Trophoblast cell (in vitro differentiated cells and primary cell): ENCODE measurements around the gene MYO1B.

Source experiments
- DNase-seq, 2 donors: peaks; one replicate each; pipeline ENCODE4 v3.0.0-alpha.2; 2016
- H2AFZ ChIP-seq: 2 replicates; pipeline ENCODE4 v1.6.1; 2013; ENCODE audit warnings: low read length, moderate library complexity, mild to moderate bottlenecking; ENCODE audit not compliant: insufficient read depth, poor library complexity
- H2AK5ac ChIP-seq: 2 replicates; pipeline ENCODE4 v1.6.1; 2013; ENCODE audit warnings: mild to moderate bottlenecking, low read length
- H2BK120ac ChIP-seq: 2 replicates; pipeline ENCODE4 v1.6.1; 2013; ENCODE audit warnings: low read length, mild to moderate bottlenecking, moderate library complexity; ENCODE audit not compliant: insufficient read depth, poor library complexity
- H2BK12ac ChIP-seq: 2 replicates; pipeline ENCODE4 v1.6.1; 2013; ENCODE audit warnings: mild to moderate bottlenecking, low read length, moderate library complexity
- H2BK5ac ChIP-seq: 2 replicates; pipeline ENCODE4 v1.6.1; 2013; ENCODE audit warnings: low read length, low read depth, moderate library complexity, mild to moderate bottlenecking; ENCODE audit not compliant: poor library complexity
- H3K14ac ChIP-seq: 2 replicates; pipeline ENCODE4 v1.6.1; 2013; ENCODE audit warnings: mild to moderate bottlenecking, low read length
- H3K18ac ChIP-seq: 2 replicates; pipeline ENCODE4 v1.6.1; 2013; ENCODE audit warnings: mild to moderate bottlenecking, low read length
- H3K23ac ChIP-seq: 2 replicates; pipeline ENCODE4 v1.6.1; 2013; ENCODE audit warnings: low read length
- H3K27ac ChIP-seq: 2 replicates; pipeline ENCODE4 v1.5.1; 2013; ENCODE audit warnings: low read depth, mild to moderate bottlenecking, inconsistent platforms, low read length, moderate library complexity
- H3K27me3 ChIP-seq: 2 replicates; pipeline ENCODE4 v1.6.1; 2013; ENCODE audit warnings: inconsistent platforms, mild to moderate bottlenecking, low read length, moderate library complexity; ENCODE audit not compliant: insufficient read depth
- H3K36me3 ChIP-seq, 2 experiments: 1 replicate in 1 of 2; 2 replicates in 1 of 2; pipeline ENCODE4 v1.6.1; 2013; ENCODE audit warnings: low read length in 2 of 2, mild to moderate bottlenecking in 2 of 2, moderate library complexity in 1 of 2; ENCODE audit not compliant: insufficient read depth in 2 of 2, control insufficient read depth in 1 of 2
- H3K4ac ChIP-seq: 2 replicates; pipeline ENCODE4 v1.6.1; 2013; ENCODE audit warnings: low read depth, mild to moderate bottlenecking, low read length, moderate library complexity
- H3K4me1 ChIP-seq, 2 experiments: 1 replicate in 1 of 2; 2 replicates in 1 of 2; pipeline ENCODE4 v1.6.1; 2013; ENCODE audit warnings: low read length in 2 of 2, mild to moderate bottlenecking in 2 of 2, moderate library complexity in 1 of 2; ENCODE audit not compliant: insufficient read depth in 2 of 2, control insufficient read depth in 1 of 2
- H3K4me2 ChIP-seq: 2 replicates; pipeline ENCODE4 v1.6.1; 2013; ENCODE audit warnings: inconsistent platforms, mild to moderate bottlenecking, low read length, moderate library complexity
- H3K4me3 ChIP-seq: 2 replicates; pipeline ENCODE4 v1.5.1; 2013; ENCODE audit warnings: mild to moderate bottlenecking, low read depth, low read length, inconsistent platforms
- H3K79me1 ChIP-seq: one replicate; pipeline ENCODE4 v1.6.1; 2013; ENCODE audit warnings: low read length
- H3K79me2 ChIP-seq: 2 replicates; pipeline ENCODE4 v1.6.1; 2013; ENCODE audit warnings: low read length, mild to moderate bottlenecking; ENCODE audit not compliant: control insufficient read depth, insufficient read depth, poor library complexity
- H3K9ac ChIP-seq: 2 replicates; pipeline ENCODE4 v1.6.1; 2013; ENCODE audit warnings: mild to moderate bottlenecking, low read length
- H3K9me3 ChIP-seq: 2 replicates; pipeline ENCODE4 v1.6.1; 2013; ENCODE audit warnings: low read depth, mild to moderate bottlenecking, control low read depth, inconsistent platforms, low read length; ENCODE audit not compliant: insufficient read depth
- H4K12ac ChIP-seq: 2 replicates; pipeline ENCODE4 v1.6.1; 2013; ENCODE audit warnings: low read depth, mild to moderate bottlenecking, low read length, moderate library complexity
- H4K8ac ChIP-seq: 2 replicates; pipeline ENCODE4 v1.6.1; 2013; ENCODE audit warnings: low read depth, mild to moderate bottlenecking, low read length, moderate library complexity
- H4K91ac ChIP-seq: one replicate; pipeline ENCODE4 v1.6.1; 2013; ENCODE audit warnings: low read depth, mild to moderate bottlenecking, low read length, moderate library complexity
- WGBS: extraction: QIAGEN DNeasy Blood & Tissue Kit; methylation state at CpG from one replicate; pipeline ENCODE4 v1.1.7; 2013; ENCODE audit warnings: missing lambda C conversion rate; ENCODE audit not compliant: insufficient read length, insufficient coverage; ENCODE audit errors: extremely low coverage; 5-methylcytosine and 5-hydroxymethylcytosine counted together

The MYO1B gene

DNA sequence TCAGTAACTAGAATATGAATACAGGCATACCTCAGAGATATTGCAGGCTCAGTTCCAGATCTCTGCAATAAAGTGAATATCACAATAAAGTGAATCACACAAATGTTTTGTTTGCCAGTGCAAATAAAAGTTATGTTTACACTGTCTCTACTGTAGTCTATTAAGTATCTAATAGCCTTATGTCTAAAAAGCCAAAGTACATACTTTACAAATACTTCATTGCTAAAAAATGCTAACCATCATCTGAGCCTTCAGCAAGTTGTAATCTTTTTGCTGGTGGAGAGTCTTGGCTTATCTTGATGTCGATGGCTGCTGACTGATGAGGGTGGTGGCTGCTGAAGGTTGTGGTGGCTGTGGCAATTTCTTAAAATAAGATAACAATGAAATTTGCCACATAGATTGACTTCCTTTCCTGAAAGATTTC, 159.4 kb downstream of the MYO1B start:
- H3K9me3 ChIP-seq, result no peaks in the 10 kb centered on the region
- no peak overlapping the region for H3K4ac ChIP-seq
- no peak overlapping the region for H3K18ac ChIP-seq
- H3K79me2 ChIP-seq, result no peaks in the 10 kb centered on the region
- no peak overlapping the region for H3K14ac ChIP-seq
- no peak overlapping the region for H2BK120ac ChIP-seq
- no peaks in the 10 kb centered on the region for H3K27me3 ChIP-seq
- no peak overlapping the region for H4K8ac ChIP-seq
- H3K36me3 ChIP-seq, result peaks cover 10 to 22% of the 10 kb centered on the region in 2 experiments
- H3K9ac ChIP-seq, result no peak overlapping the region
- no peak overlapping the region for H4K91ac ChIP-seq
- H4K12ac ChIP-seq, result no peak overlapping the region
- WGBS, result no CpG with 5 or more reads among the region's 1 CpG
- H3K4me3 ChIP-seq, result no peak overlapping the region
- H2AFZ ChIP-seq, result no peak overlapping the region
- H2AK5ac ChIP-seq, result no peak overlapping the region
- H3K4me2 ChIP-seq, result no peak overlapping the region
- no peak overlapping the region for H2BK5ac ChIP-seq
- no peaks in the 10 kb centered on the region for H3K79me1 ChIP-seq
- H3K23ac ChIP-seq, result no peak overlapping the region
- H3K4me1 ChIP-seq, result peaks cover 0 to 3% of the 10 kb centered on the region in 2 experiments
- peak; percentile 44 to 83 for DNase-seq
- H3K27ac ChIP-seq, result no peak overlapping the region
- no peak overlapping the region for H2BK12ac ChIP-seq

DNA sequence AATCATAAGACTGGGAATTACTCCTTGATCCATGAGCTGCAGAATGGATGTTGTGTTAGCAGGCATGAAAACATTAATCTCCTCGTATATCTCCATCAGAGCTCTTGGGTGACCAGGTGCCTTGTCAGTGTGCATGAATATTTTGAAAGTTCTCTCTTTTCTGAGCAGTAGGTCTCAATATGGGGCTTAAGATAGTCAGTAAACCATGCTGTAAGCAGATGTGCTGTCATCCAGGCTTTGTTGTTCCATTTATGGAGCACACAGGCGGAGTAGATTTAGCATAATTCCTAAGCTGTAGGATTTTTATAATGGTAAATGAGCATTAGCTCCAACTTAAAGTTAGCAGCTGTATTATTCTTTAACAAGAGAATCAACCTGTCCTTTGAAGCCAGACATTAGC, 160.3 kb downstream of the MYO1B start:
- Histone ChIP-seq H3K4me3 (no peak overlapping the region), H4K12ac (no peak overlapping the region), H3K4ac (no peak overlapping the region), H2BK120ac (no peak overlapping the region), H3K36me3 (peaks cover 8 to 20% of the 10 kb centered on the region in 2 experiments), H3K18ac (no peak overlapping the region), H2BK12ac (no peak overlapping the region), H3K23ac (no peak overlapping the region), H2BK5ac (no peak overlapping the region), H2AK5ac (no peak overlapping the region), H4K91ac (no peak overlapping the region), H3K4me1 (peaks cover 0 to 3% of the 10 kb centered on the region in 2 experiments), H3K79me1 (no peaks in the 10 kb centered on the region), H3K14ac (no peak overlapping the region), H3K4me2 (no peak overlapping the region), H3K9ac (no peak overlapping the region), H2AFZ (no peak overlapping the region), H3K27ac (no peak overlapping the region), H3K9me3 (no peaks in the 10 kb centered on the region), H4K8ac (no peak overlapping the region), H3K79me2 (no peaks in the 10 kb centered on the region), H3K27me3 (no peaks in the 10 kb centered on the region)
- WGBS, result no CpG with 5 or more reads among the region's 2 CpGs
- DNase-seq, result no peak

- no peak overlapping the region for H2AK5ac ChIP-seq
- no peak overlapping the region for H3K4ac ChIP-seq
- H2BK5ac ChIP-seq, result no peak overlapping the region
- no peak overlapping the region for H3K18ac ChIP-seq
- H3K79me1 ChIP-seq, result no peaks in the 10 kb centered on the region
- no peak overlapping the region for H2BK120ac ChIP-seq
- H3K79me2 ChIP-seq, result no peaks in the 10 kb centered on the region
- H4K8ac ChIP-seq, result no peak overlapping the region
- DNase-seq, result no peak
- H4K12ac ChIP-seq, result no peak overlapping the region
- no peak overlapping the region for H4K91ac ChIP-seq
- no peak overlapping the region for H2BK12ac ChIP-seq
- H3K23ac ChIP-seq, result no peak overlapping the region
- no peak overlapping the region for H3K9ac ChIP-seq
- H2AFZ ChIP-seq, result no peak overlapping the region
- no peaks in the 10 kb centered on the region for H3K9me3 ChIP-seq
- no peak overlapping the region for H3K27ac ChIP-seq
- H3K27me3 ChIP-seq, result no peaks in the 10 kb centered on the region
- H3K4me2 ChIP-seq, result no peak overlapping the region
- no peaks in the 10 kb centered on the region for H3K4me1 ChIP-seq
- no peak overlapping the region for H3K4me3 ChIP-seq
- peaks cover 10 to 22% of the 10 kb centered on the region in 2 experiments for H3K36me3 ChIP-seq
- H3K14ac ChIP-seq, result no peak overlapping the region
- no CpG with 5 or more reads among the region's 6 CpGs for WGBS
These were observed 165.6 kb downstream of the MYO1B start for GRCh38 chr2:191410646-191411436.

GRCh38 chr2:191411472-191411871, 166.3 kb downstream of the MYO1B start:
- H3K4me3 ChIP-seq, result no peak overlapping the region
- no peak overlapping the region for H2BK12ac ChIP-seq
- H3K4me1 ChIP-seq, result no peaks in the 10 kb centered on the region
- no peak overlapping the region for H4K8ac ChIP-seq
- H3K18ac ChIP-seq, result no peak overlapping the region
- no peak overlapping the region for H3K27ac ChIP-seq
- H2AFZ ChIP-seq, result no peak overlapping the region
- WGBS, result no CpG with 5 or more reads among the region's 5 CpGs
- no peak overlapping the region for H4K91ac ChIP-seq
- no peak overlapping the region for H3K4ac ChIP-seq
- H3K79me2 ChIP-seq, result no peaks in the 10 kb centered on the region
- no peak overlapping the region for H3K4me2 ChIP-seq
- no peaks in the 10 kb centered on the region for H3K9me3 ChIP-seq
- no peak overlapping the region for H4K12ac ChIP-seq
- no peak overlapping the region for H2AK5ac ChIP-seq
- no peak for DNase-seq
- no peak overlapping the region for H3K23ac ChIP-seq
- H3K9ac ChIP-seq, result no peak overlapping the region
- H3K79me1 ChIP-seq, result no peaks in the 10 kb centered on the region
- H3K36me3 ChIP-seq, result peaks cover 11 to 24% of the 10 kb centered on the region in 2 experiments
- H3K27me3 ChIP-seq, result no peaks in the 10 kb centered on the region
- no peak overlapping the region for H3K14ac ChIP-seq
- no peak overlapping the region for H2BK5ac ChIP-seq
- no peak overlapping the region for H2BK120ac ChIP-seq
